Posterior cingulate gyrus (tissue), 11 donors: Measurements from ENCODE around the gene MEFV.
"Not testable (repeated sequence)": the region's sequence is repeated elsewhere in the genome, so short reads cannot be mapped to it uniquely, and the experiment has no call there.

Experiments used
- DNase-seq, 10 donors: peaks; one replicate each; pipeline versions ENCODE4 v3.0.0 to v3.0.0-alpha.2; 2020 to 2021; ENCODE audit warnings: mixed read lengths in 3 of 10
- intact Hi-C: fragments of 100-400 bp; cut with DNase I; formaldehyde crosslinking; loops from one replicate; pipeline ENCODE4 v1.15.1; 2023

Gene MEFV

DNA sequence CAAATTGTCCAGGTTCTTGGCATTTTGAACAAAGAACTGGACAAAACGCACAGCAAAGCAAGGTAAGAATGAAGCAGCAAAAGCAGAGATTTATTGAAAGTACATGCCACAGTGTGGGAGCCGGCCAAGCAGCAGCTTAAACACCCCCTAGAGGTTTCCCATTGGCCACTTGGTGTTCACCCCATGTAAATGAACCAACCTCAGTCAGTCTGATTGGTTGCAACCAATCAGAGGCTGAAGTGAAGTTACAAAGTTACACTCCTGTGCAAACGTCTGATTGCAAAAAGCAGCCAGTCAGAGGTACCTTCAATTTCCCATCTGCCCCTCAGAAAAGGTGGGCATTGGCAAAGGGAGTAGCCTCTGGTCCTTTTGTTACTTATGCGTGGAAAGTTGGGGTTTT is 18.1 kb upstream of the MEFV start:
- no peak for DNase-seq
- intact Hi-C loops, result no loop called here

DNA sequence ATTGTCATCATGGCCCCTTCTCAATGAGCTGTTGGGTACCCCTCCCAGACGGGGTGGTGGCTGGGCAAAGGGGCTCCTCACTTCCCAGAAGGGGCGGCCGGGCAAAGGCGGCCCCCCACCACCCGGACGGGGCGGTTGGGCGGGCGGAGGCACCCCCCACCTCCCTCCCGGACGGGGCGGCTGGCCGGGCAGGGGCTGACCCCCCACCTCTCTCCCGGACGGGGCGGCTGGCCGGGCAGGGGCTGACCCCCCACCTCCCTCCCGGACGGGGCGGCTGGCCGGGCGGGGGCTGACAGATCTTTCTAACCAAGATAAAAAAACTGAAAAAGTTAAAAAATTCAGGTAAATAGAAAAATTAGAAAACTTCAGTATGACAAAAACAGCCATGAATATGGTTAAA is 14.8 kb upstream of the MEFV start:
- intact Hi-C loops, DNase-seq: not testable (repeated sequence)

DNA sequence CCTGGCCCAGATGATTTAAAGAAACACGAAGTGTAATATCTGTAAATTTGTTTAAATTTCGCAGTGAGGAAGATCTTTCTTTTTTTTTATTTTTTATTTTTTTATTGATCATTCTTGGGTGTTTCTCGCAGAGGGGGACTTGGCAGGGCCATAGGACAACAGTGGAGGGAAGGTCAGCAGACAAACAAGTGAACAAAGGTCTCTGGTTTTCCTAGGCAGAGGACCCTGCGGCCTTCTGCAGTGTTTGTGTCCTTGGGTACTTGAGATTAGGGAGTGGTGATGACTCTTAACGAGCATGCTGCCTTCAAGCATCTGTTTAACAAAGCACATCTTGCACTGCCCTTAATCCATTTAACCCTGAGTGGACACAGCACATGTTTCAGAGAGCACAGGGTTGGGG is 14.3 kb upstream of the MEFV start:
- intact Hi-C loops, DNase-seq: not testable (repeated sequence)

DNA sequence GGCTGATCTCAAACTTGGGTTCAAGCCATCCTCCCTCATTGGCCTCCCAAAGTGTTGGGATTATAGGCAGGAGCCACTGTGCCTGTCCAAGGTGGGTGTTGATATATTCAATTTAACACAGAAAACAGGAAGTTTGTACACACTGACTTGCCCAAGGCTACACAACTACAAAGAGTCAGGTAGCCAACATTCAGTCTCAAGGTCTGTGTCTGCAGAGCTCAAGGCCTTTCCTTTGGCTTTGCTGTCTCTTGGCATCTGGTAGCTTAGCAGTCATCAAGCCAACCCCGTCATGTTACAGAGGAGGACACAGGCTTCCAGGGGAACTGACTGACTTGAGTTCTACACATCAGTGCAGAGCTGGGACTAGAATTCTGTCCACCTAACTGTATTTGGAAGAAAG is 11.9 kb upstream of the MEFV start:
- intact Hi-C loops, result no loop called here
- no peak for DNase-seq

DNA sequence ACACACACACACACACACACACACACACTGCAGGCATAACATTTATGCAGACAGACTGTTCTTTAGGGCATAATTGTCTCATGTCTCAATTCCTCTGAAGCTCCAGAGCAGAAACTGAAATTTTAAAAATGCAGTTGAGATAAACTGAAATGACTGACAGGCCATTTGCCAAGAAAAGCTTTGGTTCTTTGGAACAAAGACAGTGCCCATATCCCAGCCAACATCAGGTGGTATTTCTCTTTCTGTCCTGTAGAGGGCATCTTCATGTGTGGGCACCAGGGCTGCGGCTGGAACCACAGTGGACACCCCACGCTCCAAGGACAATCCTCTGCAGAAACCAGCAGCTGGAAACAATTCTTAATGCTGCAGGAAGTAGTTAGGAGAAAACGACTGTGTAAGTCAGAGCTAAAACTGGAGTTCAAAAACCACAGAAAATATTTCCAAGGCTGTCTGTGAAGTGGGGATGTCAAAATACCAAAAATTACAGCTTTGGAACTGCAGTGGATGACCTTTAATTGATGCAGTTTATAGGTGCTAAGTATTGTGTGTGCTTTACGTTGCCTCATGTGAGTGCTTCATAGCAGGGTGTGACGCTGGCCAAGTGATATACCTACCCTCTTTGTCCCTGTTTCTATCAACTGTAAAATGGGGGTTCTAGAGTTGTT is 10.6 kb upstream of the MEFV start:
- intact Hi-C loops, result no loop called here
- peak in 1 of 10 donors; percentile 22 for DNase-seq

- intact Hi-C loops, result loop anchor here (1.0 to 2.0 kb wide), 2 partner anchors 18 to 41 kb away; partner anchors contain the start of genes TIGD7, ZNF263 and ZNF75A
- DNase-seq, result peak; percentile 98 to 100 (median 99)
These were observed 8.0 kb upstream of the MEFV start for GRCh38 chr16:3264137-3265036.

DNA sequence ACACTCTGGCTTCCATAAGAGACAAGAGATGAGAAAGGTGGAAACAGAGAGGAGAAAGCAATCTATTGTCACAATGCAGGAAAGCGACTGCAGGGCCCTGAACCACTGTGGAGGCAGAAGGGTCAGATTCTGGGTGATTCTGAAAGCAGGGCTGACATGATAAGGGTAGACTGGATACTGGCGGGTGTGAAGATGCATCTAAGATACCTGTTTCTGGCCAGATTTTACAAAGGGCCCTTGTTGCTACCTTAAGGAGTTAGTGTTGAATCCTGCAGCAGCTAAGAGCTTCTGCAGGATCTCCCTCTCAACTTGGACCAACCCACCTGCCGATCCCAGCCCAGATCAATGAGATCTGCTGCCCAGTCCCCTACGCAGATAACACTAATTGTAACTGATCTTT is 6.1 kb upstream of the MEFV start:
- intact Hi-C loops, result no loop called here
- no peak for DNase-seq

DNA sequence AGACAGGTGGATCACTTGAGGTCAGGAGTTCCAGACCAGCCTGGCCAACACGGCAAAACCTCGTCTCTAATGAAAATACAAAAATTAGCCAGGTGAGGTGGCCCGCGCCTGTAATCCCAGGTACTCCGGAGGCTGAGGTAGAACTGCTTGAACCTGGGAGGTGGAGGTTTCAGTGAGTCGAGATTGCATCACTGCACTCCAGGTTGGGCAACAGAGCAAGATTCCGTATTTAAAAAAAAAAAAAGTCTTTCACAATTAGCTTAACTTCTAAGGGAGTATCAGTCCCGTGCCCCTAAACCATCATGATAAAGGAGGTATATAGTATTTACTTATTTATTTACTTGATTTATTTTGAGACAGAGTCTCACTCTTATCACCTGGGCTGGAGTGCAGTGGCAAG is 3.4 kb upstream of the MEFV start:
- intact Hi-C loops, result no loop called here
- DNase-seq, result no peak

DNA sequence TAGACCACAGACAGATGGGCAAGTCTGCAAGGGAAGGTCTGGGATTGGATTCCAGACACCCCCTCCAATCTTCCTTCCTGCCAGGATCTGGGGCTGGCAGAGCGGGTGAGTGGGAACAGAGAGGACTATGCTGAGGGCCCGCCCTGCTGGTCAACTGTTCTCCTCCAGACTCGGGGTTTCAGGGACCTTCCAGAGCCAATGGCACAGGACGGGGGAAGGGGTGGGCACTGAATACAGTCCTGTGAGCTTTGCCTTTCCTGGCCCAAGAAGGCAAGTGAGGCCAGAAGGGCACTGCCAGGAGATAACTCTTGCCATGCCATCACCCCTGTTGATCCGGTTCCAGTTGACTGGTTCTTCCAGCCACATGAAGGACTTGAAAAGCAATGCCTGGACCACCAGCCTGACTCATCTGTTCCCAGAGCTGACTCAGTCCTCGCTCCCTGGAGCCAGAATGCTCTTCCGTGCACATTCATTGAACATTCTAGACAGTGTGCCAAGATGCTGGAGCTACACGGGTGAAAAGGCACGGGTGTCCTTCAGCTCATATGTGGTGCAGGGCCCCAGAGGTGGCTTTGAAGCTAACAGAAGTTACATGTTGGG is 533 bp upstream of the MEFV start:
- intact Hi-C loops, result no loop called here
- no peak for DNase-seq

- no peak for DNase-seq
- intact Hi-C loops, result no loop called here
These were observed 2.1 kb downstream of the MEFV start for GRCh38 chr16:3254309-3254708.

DNA sequence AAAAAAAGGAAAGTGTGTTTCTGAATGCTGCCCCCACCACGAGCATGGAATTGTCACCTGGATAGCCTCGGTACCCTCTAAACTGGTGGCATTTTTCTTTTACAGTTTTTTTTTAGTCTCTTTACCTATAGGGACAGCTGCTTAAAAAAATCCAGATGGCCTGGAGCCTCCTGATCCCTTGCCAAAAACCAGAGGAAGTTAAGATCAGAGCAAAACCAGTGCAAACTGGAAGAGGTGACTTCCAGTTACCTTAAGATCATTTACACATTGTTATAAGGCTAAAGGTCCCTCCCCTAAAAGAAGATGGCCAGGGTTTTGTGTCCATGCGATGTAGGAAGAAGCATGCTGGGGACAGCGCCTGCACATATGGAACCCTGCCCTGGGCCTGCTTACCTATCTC is 3.5 kb downstream of the MEFV start:
- DNase-seq, result no peak
- intact Hi-C loops, result no loop called here

DNA sequence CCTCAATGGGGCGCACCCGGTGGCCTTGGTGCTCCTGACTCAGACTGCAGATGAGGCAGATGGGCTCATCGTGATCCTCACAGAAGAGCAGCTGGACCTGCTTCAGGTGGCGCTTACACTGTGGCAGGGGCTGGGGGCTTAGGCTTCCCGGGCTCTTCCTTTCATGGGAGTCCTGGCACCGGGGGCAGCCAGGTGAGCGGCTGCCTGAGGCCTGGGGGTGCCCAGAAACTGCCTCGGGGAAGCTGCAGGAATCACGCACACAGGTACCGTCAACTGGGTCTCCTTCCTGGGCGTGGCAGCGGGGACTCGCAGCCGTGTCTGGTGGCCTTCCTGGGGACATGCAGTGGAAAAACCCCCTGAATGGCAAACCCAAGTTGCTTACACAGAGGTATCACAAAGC is 7.0 kb downstream of the MEFV start:
- peak in 1 of 10 donors; percentile 48 for DNase-seq
- intact Hi-C loops, result no loop called here

DNA sequence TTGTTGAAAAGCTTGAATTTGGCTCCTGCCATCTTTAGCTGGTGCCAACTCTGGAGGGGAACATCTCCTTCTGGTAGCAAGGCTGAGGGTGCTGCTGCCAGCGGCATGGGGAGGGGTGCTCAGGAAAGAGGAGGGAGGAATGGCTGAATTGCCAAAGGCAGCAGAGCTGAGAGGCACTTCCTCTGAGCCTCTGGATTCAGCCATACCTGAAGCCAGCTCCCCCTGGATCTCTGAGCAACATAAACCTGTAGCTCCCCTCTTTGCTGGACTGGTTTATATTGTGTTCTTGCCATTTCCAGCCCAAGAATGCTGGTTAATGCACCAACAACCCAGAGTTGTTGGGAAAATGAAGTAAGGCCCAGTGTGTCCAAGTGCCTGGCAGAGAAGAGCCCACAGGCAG is 7.4 kb downstream of the MEFV start:
- DNase-seq, result peak in 1 of 10 donors; percentile 37
- intact Hi-C loops, result no loop called here

DNA sequence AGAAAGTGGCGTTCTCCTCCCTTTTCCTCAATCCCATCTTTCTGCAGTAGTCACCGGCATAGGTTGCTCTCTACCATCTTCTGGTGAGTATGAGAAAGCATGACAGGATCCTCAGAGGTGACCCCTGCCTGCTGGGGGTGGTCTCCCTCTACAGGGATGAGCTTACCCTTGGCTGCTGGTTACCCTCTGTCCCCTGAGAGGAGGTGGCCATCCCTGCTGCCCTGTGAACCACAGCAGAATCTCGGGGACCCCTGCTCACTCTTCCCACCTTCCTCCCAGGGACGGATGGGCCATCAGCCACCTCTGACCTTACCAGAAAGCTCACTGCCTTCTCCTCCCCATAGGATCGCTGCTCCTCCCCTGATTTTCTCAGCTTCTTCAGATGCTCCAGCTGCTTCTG is 7.8 kb downstream of the MEFV start:
- DNase-seq, result peak in 1 of 10 donors; percentile 55
- intact Hi-C loops, result no loop called here

GRCh38 chr16:3246876-3247275 is 9.6 kb downstream of the MEFV start:
- intact Hi-C loops, result no loop called here
- DNase-seq, result peak in 1 of 10 donors; percentile 55

GRCh38 chr16:3246002-3246401 is 10.4 kb downstream of the MEFV start:
- peak in 1 of 10 donors; percentile 21 for DNase-seq
- intact Hi-C loops, result no loop called here

DNA sequence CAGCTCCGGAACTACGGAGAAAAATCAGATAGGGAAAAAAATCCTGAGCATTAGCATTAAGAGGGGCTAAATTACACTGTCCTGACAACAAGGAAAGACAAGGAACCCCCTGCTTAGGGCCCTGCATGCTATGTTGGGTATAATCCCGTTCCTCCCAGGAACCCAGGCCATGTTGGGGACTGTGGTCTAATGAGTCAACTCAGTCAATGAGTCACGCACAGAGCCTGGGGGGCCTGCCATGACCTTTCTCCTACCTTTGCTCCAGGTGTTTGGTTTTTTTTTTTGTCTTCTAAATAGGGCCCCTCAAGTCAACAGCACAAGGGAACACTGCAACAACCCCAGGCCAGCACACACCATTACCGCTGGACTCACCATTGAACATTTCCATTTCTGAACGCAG is 12.6 kb downstream of the MEFV start:
- intact Hi-C loops, result no loop called here
- DNase-seq, result no peak

DNA sequence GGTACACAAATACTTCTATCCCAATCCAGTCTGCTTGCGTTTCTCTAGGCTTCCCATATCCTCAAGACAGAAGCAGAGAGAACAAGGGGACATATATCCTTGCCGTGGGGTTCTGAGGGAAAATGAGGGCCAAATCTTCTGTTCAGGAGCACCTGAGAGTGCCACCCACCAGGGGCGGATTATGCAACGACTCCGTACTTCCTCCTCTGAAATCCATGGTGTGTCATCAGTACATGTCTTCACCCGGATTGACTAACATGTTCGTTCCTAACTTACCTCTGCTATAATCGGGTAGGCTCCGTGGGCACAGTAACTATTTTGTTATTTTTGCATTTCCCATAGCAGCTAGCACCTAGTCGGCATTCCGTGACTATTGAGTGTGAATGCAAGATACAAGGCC is 13.7 kb downstream of the MEFV start:
- DNase-seq, result no peak
- intact Hi-C loops, result no loop called here

- intact Hi-C loops, result no loop called here
- no peak for DNase-seq
These were observed 14.7 kb downstream of the MEFV start for GRCh38 chr16:3241761-3242160.

GRCh38 chr16:3235856-3236669 is 20.4 kb downstream of the MEFV start:
- intact Hi-C loops, result loop anchor here (1.0 kb wide), 1 partner anchor 46 kb away; no protein-coding TSS in a partner anchor
- DNase-seq, result peak in 1 of 10 donors; percentile 86
